ENCODE measurements around the gene COASY. TPM values are rescaled to one million over a fixed set of nuclear protein-coding genes. Genes with fewer than 3 reads are reported as not detected.

COASY gene
- polyA plus RNA-seq, 6 donors from 2014 or later, result 40.6 to 104 (median 55.5) TPM

DNA sequence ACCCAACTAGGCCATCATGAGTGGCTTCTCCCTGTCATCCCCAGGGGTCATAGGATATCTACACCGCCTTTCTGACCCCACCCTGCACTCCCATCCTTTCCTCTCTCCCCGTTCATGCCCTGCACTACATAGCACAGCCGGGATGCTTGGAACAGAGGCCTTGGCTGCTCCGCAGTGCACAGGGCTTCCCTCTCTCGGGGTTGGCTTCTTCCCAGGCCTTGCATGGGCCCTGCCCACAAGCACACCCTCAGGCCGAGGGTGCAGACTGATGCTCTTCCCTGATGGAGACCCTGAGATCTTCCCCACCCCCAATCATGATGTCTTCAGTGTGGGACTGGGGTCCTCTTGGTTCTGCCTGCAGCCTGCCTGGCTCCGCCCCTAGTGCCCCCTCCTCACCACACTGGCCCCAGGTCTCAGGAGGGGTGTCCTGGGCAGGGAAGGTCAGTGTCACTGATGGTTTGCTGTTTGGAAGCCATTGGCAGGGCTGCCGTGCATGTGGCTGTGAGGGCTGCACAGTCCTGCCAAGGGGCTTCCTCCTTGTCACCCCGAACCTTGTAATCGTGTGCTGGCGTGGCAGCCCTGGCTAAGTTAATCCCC, 40.2 kb upstream of the COASY start:
- no peak for ATAC-seq (ENCODE audit: low read depth in 2 of 2)
- Mint-ChIP-seq H3K4me3 (no peak overlapping the region), H3K27me3 (no peaks in the 10 kb centered on the region), H3K27ac (peak overlapping the region in 2 of 6 donors; percentile 51 to 53), H3K36me3 (peaks cover 0 to 18% of the 10 kb centered on the region in 2 donors), H3K9me3 (no peaks in the 10 kb centered on the region), H3K4me1 (peaks cover 11 to 21% (median 14%) of the 10 kb centered on the region in 3 donors)
- no peak for DNase-seq

DNA sequence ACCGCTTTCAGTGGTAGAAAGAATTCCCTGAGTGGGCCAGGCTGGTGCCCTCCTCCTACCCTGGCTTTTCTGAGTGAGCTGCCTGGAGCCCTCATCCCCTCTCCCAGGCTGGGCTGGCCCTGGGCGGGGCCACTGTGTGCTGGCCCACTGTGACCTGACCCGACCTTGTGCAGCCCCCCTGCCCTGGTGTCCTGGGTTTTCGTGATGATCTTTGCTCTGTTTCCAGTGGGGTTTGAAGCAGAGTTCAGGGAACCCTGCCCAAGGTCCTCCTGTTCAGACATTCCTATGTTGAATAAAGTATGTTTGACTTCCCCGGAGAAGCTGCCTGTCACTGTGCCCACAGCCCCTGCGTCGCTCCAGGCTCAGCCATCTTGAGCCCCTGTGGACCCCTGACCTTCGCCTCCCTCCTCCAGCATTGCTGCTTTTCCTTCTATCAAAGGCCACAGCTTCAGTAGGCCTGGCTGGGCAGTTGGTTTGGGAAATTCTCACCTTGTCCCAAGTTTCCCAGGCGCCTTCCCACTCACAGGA, 39.6 kb upstream of the COASY start:
- H3K4me1 Mint-ChIP-seq, result peaks cover 14 to 21% (median 18%) of the 10 kb centered on the region in 3 donors
- H3K36me3 Mint-ChIP-seq, result peaks cover 0 to 18% of the 10 kb centered on the region in 2 donors
- H3K9me3 Mint-ChIP-seq, result no peaks in the 10 kb centered on the region
- H3K4me3 Mint-ChIP-seq, result no peak overlapping the region
- H3K27me3 Mint-ChIP-seq, result no peaks in the 10 kb centered on the region
- DNase-seq, result no peak
- no peak for ATAC-seq (ENCODE audit: low read depth in 2 of 2)
- peak overlapping the region in 2 of 6 donors; percentile 12 to 82 for H3K27ac Mint-ChIP-seq

DNA sequence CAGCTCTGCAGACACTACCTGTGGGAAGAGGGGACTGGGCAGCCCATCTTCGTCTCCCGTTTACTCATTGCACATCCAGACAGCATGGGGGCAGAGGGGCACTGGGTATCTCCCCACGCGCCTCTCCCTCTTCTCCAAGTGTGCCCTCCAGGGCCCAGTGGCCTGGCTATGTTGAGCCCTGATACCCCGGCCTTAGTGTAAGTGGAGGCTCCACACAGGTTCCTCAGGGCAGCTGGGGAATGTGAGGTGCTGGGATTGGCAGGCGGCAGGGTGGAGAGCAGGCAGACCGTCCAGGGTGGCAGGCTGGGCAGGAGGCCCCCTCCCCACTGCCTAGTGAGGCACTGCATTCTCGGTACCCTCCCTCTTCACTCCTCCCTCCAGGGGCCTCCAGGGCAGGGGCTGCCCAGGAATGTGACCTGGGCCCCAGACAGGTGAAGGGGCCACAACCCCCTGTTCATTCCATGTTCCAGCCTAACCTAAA, 39.1 kb upstream of the COASY start:
- H3K36me3 Mint-ChIP-seq, result peaks cover 0 to 18% of the 10 kb centered on the region in 2 donors
- H3K27ac Mint-ChIP-seq, result no peak overlapping the region
- H3K9me3 Mint-ChIP-seq, result no peaks in the 10 kb centered on the region
- DNase-seq, result no peak
- no peak overlapping the region for H3K4me3 Mint-ChIP-seq
- peaks cover 13 to 17% (median 16%) of the 10 kb centered on the region in 3 donors for H3K4me1 Mint-ChIP-seq
- no peaks in the 10 kb centered on the region for H3K27me3 Mint-ChIP-seq
- ATAC-seq (ENCODE audit: low read depth in 2 of 2), result no peak

GRCh38 chr17:42525221-42525620, 36.7 kb upstream of the COASY start:
- no peak for ATAC-seq (ENCODE audit: low read depth in 2 of 2)
- Mint-ChIP-seq H3K4me1 (peaks cover 13 to 23% (median 19%) of the 10 kb centered on the region in 3 donors), H3K36me3 (peaks cover 0 to 18% of the 10 kb centered on the region in 2 donors)

DNA sequence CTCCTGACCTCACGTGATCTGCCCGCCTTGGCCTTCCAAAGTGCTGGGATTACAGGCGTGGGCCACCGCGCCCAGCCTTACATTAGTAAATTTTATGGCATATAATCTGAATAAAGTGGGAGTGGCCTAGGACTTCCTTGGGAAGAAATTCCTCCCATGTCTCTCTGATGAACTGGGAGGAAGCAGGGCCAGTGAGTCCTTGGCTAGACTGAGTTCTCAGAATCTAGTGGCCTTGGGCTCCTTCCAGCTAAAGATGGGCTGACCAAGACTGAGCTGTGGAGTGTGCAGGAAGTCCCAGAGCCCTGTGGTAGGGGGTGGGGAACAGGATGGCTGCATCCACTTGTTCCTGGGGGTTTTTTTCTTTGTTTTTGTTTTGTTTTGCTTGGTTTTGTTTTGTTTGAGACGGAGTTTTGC, 35.9 kb upstream of the COASY start:
- no peaks in the 10 kb centered on the region for H3K9me3 Mint-ChIP-seq
- ATAC-seq (ENCODE audit: low read depth in 2 of 2), result no peak
- H3K36me3 Mint-ChIP-seq, result peaks cover 0 to 17% of the 10 kb centered on the region in 2 donors
- DNase-seq, result no peak
- peak overlapping the region in 1 of 6 donors; percentile 78 for H3K27ac Mint-ChIP-seq
- no peak overlapping the region for H3K4me3 Mint-ChIP-seq
- peaks cover 17 to 27% (median 27%) of the 10 kb centered on the region in 3 donors for H3K4me1 Mint-ChIP-seq
- H3K27me3 Mint-ChIP-seq, result no peaks in the 10 kb centered on the region

More at GRCh38 chr17:42525221-42525620, 36.7 kb upstream of the COASY start:
- Mint-ChIP-seq H3K27me3 (no peaks in the 10 kb centered on the region), H3K9me3 (no peaks in the 10 kb centered on the region), H3K27ac (no peak overlapping the region), H3K4me3 (no peak overlapping the region)
- no peak for DNase-seq

DNA sequence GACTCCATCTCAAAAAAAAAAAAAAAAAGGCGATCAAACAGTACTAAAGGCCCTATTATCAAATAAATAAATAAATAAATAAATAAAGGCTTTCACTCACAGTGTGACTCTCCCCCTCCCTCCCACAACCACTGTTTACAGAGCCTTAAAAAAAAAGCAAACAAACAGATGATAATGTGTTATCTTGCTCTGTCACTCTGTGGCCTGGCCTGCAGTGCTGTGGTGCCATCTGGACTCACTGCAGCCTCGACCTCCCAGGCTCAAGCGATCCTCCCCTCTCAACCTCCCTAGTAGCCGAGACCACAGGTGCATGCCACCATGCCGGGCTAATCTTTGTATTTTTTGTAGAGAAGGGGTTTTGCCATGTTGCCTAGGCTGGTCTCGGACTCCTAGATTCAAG, 34.0 kb upstream of the COASY start:
- Mint-ChIP-seq H3K9me3 (no peaks in the 10 kb centered on the region), H3K27me3 (no peaks in the 10 kb centered on the region), H3K4me3 (no peak overlapping the region), H3K36me3 (no peaks in the 10 kb centered on the region), H3K27ac (no peak overlapping the region), H3K4me1 (peaks cover 18 to 36% (median 31%) of the 10 kb centered on the region in 3 donors)
- ATAC-seq (ENCODE audit: low read depth in 2 of 2) (no peak), DNase-seq (no peak)

GRCh38 chr17:42529061-42529460, 32.9 kb upstream of the COASY start:
- no peak for ATAC-seq (ENCODE audit: low read depth in 2 of 2)
- Mint-ChIP-seq H3K4me1 (peaks cover 24 to 36% (median 31%) of the 10 kb centered on the region in 3 donors), H3K27me3 (no peaks in the 10 kb centered on the region), H3K27ac (peak overlapping the region in 1 of 6 donors; percentile 40), H3K36me3 (no peaks in the 10 kb centered on the region), H3K4me3 (peak overlapping the region in 1 of 8 donors; percentile 29), H3K9me3 (no peaks in the 10 kb centered on the region)
- no peak for DNase-seq

DNA sequence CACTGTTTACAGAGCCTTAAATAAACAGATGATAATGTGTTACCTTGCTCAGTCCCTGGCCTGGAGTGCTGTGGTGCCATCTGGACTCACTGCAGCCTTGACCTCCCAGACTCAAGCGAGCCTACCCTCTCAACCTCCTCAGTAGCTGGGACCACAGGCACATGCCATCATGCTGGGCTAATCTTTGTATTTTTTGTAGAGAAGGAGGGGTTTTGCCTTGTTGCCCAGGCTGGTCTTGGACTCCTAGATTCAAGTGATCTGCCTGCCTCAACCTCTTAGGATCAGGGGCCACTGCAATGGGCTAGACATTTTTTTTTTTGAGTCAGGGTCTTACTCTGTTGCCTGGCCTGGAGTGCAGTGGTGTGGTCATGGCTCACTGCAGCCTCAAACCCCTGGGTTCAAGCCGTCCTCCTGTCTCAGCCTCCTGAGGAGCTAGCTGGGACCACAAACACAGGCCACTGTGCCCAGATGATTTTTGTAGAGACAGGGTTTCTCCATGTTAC, 30.9 kb upstream of the COASY start:
- Mint-ChIP-seq H3K27me3 (no peaks in the 10 kb centered on the region), H3K4me1 (peaks cover 30 to 45% (median 39%) of the 10 kb centered on the region in 3 donors), H3K27ac (peak overlapping the region in 3 of 6 donors; percentile 58 to 74 (median 63)), H3K36me3 (no peaks in the 10 kb centered on the region), H3K4me3 (peak overlapping the region; percentile 31 to 92 (median 86)), H3K9me3 (no peaks in the 10 kb centered on the region)
- ATAC-seq (ENCODE audit: low read depth in 2 of 2) (no peak), DNase-seq (no peak)

GRCh38 chr17:42531455-42532354, 30.2 kb upstream of the COASY start:
- Mint-ChIP-seq H3K27me3 (no peaks in the 10 kb centered on the region), H3K27ac (peak overlapping the region in 4 of 6 donors; percentile 66 to 88 (median 76)), H3K9me3 (no peaks in the 10 kb centered on the region), H3K4me1 (peaks cover 31 to 46% (median 42%) of the 10 kb centered on the region in 3 donors), H3K36me3 (no peaks in the 10 kb centered on the region), H3K4me3 (peak overlapping the region; percentile 74 to 92 (median 86))
- ATAC-seq (ENCODE audit: low read depth in 2 of 2) (peak; percentile 22 to 26), DNase-seq (peak; percentile 57)

DNA sequence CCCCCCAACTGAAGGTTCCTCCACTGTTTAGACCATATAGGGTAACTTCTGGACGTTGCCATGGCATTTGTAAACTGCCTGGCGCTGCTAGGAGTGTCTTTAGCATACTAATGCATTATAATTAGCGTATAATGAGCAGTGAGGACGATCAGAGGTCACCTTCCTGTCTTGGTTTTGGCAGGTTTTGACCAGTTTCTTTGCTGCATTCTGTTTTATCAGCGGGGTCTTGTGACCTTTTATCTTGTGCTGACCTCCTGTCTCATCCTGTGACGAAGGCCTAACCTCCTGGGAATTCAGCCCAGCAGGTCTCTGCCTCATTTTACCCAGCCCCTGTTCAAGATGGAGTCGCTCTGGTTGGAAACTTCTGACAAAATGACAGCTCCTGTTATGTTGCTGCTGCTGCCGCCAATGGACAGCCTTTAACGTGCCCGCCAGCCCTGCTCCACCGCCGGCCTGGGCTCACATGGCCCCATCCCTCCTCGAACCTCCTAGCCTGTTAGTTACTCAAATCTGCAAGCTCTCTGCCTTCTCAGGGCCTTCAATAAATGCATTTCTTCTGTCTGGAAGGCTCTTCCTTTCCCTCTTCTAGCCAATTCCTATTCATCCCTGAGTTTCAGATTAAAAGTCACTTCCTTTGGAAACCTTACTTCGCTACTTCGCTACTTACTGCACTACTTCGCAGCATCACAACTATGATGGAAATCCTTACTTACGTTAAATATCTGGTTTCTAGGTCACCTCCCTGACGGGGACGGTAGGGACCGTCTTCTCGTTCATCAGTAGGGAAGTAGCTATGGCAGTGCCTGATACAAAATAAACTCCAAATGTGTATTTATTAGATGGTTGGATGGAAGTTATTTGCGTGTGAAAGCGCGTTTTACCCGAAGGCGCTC, 26.5 kb upstream of the COASY start:
- Mint-ChIP-seq H3K9me3 (no peaks in the 10 kb centered on the region), H3K4me3 (peak overlapping the region; percentile 83 to 95 (median 88)), H3K27ac (peak overlapping the region; percentile 92 to 98 (median 96)), H3K36me3 (no peaks in the 10 kb centered on the region), H3K4me1 (peaks cover 33 to 49% (median 44%) of the 10 kb centered on the region in 3 donors), H3K27me3 (no peaks in the 10 kb centered on the region)
- no peak for DNase-seq
- ATAC-seq (ENCODE audit: low read depth in 2 of 2), result peak; percentile 24 to 29

GRCh38 chr17:42536048-42536371, 25.9 kb upstream of the COASY start, which contains the start of gene NAGLU:
Gene NAGLU, plus strand, starts transcription at chr17:42536241. Its CDS starts 32 bp downstream, at chr17:42536273.
- H3K4me1 Mint-ChIP-seq, result peaks cover 29 to 43% (median 38%) of the 10 kb centered on the region in 3 donors
- no peaks in the 10 kb centered on the region for H3K9me3 Mint-ChIP-seq
- no peaks in the 10 kb centered on the region for H3K36me3 Mint-ChIP-seq
- DNase-seq, result peak; percentile 93
- peak; percentile 90 to 91 for ATAC-seq (ENCODE audit: low read depth in 2 of 2)
- H3K4me3 Mint-ChIP-seq, result peak within 1 kb of the TSS; percentile 83 to 95 (median 88)
- peak within 1 kb of the TSS; percentile 92 to 98 (median 96) for H3K27ac Mint-ChIP-seq
- no peaks in the 10 kb centered on the region for H3K27me3 Mint-ChIP-seq

- H3K4me1 Mint-ChIP-seq, result peaks cover 28 to 37% (median 33%) of the 10 kb centered on the region in 3 donors
- H3K9me3 Mint-ChIP-seq, result no peaks in the 10 kb centered on the region
- peak overlapping the region in 4 of 6 donors; percentile 78 to 93 (median 92) for H3K27ac Mint-ChIP-seq
- DNase-seq, result no peak
- no peaks in the 10 kb centered on the region for H3K36me3 Mint-ChIP-seq
- H3K27me3 Mint-ChIP-seq, result no peaks in the 10 kb centered on the region
- ATAC-seq (ENCODE audit: low read depth in 2 of 2), result peak; percentile 52 to 56
- H3K4me3 Mint-ChIP-seq, result peak overlapping the region; percentile 81 to 92 (median 88)
Measured at GRCh38 chr17:42536372-42537155, 25.4 kb upstream of the COASY start.
